HCT116 (cell line): Measurements from ENCODE around the gene DACT3.

Experiments
- CTCF ChIP-seq, 3 experiments: fragments of 200-600 bp in 1 of 3; sonication (generic) in 1 of 3; IDR thresholded peaks in 2 of 3; conservative IDR thresholded peaks in 1 of 3; 2 replicates each; pipeline ENCODE4 v1.5.1; 2012 to 2017; ENCODE audit warnings: low read depth in 2 of 3, low read length in 2 of 3, antibody characterized with exemption in 1 of 3, borderline replicate concordance in 1 of 3, control low read depth in 1 of 3, mild to moderate bottlenecking in 1 of 3, mixed read lengths in 1 of 3, mixed run types in 1 of 3, moderate library complexity in 1 of 3; ENCODE audit not compliant: insufficient read depth in 1 of 3
- RAD21 ChIP-seq: IDR thresholded peaks from 2 replicates; pipeline ENCODE4 v1.6.1; 2012; ENCODE audit warnings: low read depth, mild to moderate bottlenecking
- ZFX ChIP-seq: fragments of 450-650 bp; IDR thresholded peaks from 2 replicates; pipeline ENCODE4 v1.6.1; 2017

GRCh38 chr19:46685189-46685588 lies 24.2 kb upstream of the DACT3 start:
- no peak for TF ChIP-seq ZFX
- no peak for TF ChIP-seq CTCF (IDR thresholded peaks at IDR 0.05 in 2 of 3, conservative IDR thresholded peaks at IDR 0.05 in 1 of 3; ENCODE audit: borderline replicate concordance in 1 of 3, insufficient read depth in 1 of 3, low read depth in 2 of 3, low read length in 2 of 3)
- TF ChIP-seq RAD21, result no peak
